ENCODE measurements around the gene STAT6.
A peak's percentile ranks its signal among the peaks of the same experiment; 100 is the strongest.
"Not testable (repeated sequence)": the region's sequence is repeated elsewhere in the genome, so short reads cannot be mapped to it uniquely, and the experiment has no call there.

STAT6 gene

DNA sequence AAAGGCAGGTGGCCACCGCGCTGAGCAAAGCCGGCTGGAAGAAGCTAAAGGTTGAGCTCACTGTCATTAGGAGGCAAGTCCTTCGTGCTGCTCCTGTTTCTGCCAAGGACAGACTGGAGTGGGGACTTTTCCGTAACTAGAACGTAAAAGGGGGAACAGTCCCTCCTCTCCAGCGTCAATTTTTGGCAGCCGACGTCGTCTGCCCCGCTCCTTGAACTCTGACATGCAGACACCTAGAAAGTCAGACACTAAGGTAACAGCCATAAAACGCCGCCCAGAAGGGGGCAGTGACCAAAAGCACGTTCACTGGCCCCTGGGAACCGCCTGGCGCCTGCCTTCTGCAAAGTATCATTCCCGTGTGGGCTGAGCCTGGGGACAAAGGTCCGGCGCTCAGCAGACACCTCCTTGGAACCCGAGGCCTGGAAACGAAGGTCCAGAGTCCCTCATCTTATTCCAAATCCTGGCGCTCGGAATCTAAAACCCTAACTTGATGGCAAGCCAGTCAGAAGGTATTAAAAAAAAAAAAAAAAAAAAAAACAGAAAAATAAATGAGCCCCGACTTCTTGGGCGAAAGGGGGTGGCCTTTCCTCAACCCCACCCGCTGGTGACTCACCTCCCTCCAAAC is 16.1 kb upstream of the STAT6 start:
- DNase-seq (ENCODE audit: low read depth) = peak; percentile 7

- DNase-seq (ENCODE audit: low read depth) = no peak
Measured at GRCh38 chr12:57126561-57126960, 15.4 kb upstream of the STAT6 start.

- no peak for DNase-seq (ENCODE audit: low read depth)
Measured at GRCh38 chr12:57126061-57126460, 14.9 kb upstream of the STAT6 start.

DNA sequence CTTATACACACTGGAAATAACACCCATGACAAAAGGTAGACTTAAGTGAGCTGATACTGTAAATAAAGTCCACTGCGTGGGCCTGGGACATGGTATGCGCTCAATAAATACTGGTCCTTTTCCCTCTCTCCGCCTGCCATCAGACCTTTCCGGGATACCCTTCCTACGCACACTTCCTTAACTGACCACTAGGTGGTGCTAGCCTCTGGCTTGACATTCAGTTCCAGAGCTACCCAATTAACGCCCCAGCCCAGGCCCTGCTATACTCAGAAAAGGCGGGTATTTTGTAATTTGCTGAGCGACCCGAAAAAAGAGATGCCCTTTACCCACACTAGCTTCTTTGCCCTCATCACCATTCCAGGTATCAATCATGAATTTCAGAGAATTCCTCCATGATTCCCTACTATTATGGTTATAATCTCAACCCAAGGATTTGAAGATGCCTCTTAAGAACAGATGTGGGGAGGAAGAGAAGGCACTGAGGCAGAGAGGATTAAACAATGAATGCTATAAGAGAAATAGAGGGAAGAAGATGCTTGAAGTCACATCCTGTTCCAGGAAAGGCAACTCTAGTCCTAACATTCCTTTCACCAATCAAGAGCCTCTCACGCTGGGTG is 13.2 kb upstream of the STAT6 start:
- DNase-seq (ENCODE audit: low read depth) = peak; percentile 52

DNA sequence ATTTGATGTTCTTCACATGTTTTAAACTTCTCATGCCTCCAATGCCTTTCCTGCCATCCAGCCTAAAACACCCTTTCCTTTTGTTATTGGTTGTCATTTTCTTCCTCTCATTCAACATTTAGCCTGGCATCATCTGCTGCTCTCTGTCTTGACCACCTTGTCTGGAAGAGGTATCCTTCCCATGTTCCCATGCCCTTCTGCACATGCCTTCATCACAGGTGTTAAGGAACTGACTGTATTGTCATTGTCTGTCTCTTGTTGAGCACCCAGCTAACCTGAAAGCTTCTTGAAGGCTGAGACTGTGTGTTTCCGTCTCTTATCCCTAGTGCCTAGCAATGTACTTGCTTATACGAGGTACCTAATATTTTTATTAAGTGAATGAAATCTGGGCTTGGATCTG is 12.7 kb upstream of the STAT6 start:
- DNase-seq (ENCODE audit: low read depth) = no peak

- not testable (repeated sequence) for DNase-seq (ENCODE audit: low read depth)
Measured at GRCh38 chr12:57120718-57121117, 9.6 kb upstream of the STAT6 start.

- DNase-seq (ENCODE audit: low read depth) = no peak
Measured at GRCh38 chr12:57119294-57120085, 8.3 kb upstream of the STAT6 start.

DNA sequence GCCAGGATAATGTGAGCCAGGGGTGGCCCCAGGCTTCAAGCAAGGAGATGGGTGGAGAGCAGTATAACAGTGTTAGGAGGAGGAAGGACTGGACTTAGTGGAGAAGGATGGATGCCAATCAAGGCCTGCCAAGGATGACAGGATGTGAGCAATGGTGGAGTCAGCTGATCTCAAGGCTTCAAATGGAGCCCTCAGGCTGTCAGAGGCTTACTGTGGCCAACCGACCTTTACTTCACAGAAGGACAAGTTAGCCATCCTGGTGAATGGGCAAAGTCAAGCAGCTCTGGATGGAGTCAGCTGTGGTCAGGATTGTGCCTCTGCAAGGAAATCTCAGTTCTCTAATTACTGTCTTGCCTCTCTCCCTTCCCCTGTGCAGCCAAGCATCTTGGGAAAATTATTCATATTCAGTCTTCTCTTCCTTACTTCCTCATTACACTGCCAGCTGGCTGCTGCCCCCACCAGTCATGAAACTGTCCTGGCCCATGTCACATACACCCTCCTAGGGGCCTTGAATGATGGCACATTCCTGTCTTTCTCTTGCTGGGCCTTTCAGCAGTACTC is 7.6 kb upstream of the STAT6 start:
- no peak for DNase-seq (ENCODE audit: low read depth)

- no peak for DNase-seq (ENCODE audit: low read depth)
Measured at GRCh38 chr12:57116580-57117281, 5.6 kb upstream of the STAT6 start.

- DNase-seq (ENCODE audit: low read depth) = no peak
Measured at GRCh38 chr12:57112492-57113294, 1.5 kb upstream of the STAT6 start.

DNA sequence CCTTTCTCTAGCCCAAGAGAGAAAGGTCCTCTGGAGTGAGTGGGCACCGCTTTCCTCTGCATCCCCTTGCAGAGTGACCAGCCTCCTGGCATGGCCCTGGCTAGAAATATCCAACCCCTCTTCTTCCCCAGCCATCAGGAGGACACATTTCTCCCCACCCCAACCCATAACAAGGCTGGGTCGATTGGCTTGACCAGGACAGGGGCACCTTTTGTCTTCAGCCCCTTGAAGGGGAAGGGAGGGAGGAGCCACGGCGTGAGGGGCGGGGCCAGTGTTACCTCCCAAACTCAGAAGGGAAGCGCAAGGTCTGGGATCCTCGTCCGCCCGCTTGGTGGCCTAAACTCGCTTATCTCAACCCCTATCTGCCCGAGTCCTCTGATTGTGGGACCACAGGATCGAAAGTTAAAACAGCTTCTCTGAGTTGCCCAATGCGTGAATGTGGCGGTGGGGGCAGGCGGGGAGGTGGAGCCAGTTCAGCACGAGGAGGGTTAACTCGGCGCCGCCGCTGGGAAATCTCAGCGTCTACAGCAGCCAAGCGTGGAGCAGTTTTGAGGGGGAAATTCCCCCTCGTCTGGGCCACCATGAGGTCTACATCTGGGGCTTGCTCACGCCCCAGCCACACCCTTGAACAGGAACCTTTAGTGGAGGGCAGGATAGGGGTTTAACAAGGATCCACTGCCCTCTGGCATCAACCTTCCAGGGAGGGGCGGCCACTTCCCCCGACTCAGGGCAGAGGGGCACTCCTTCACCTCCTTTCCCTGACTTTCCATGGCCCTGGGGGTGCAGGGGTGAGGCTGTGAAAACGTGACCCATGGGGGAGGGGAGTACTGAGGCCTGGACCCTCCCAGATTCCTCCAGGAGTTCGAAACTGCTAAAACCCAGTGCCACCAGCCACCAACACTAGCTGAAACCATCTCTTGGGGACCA is 795 bp downstream of the STAT6 start:
- peak; percentile 46 for DNase-seq (ENCODE audit: low read depth)

GRCh38 chr12:57109207-57110103 is 1.7 kb downstream of the STAT6 start:
- no peak for DNase-seq (ENCODE audit: low read depth)

DNA sequence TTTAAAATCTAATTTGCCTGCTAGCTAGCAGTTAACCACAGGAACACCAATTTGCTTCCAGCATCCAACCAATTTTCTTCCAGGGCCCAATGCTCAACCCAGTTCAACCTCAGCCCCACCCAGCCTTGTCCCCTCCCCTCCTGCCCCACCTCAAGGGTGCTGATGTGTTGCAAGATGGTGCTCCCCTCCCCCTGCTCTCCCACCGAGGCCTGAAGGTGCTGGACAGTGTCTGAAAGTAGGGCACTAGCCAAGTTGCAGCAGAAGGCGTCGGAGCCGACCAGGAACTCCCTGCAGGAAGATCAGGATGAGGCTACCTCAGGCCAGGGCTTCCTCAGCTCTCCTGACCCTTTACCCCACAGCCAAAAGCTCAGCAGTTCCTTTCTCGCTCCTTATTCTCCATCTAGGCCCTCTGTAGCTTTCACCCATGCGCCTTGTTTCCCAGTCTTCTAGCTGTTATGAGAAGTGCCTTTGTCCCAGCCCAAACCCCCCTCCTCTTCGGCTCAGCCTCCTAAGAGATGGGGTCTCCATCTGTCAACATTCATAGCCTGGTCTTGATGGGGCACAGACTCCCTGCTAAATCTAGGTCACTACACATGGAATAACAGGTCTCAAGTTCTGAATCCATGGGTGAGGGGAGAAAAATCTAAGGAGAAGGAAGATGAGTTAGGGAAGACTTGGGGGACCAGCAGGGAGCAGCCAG is 3.6 kb downstream of the STAT6 start:
- no peak for DNase-seq (ENCODE audit: low read depth)

- DNase-seq (ENCODE audit: low read depth) = no peak
Measured at GRCh38 chr12:57106021-57106708, 5.0 kb downstream of the STAT6 start.

DNA sequence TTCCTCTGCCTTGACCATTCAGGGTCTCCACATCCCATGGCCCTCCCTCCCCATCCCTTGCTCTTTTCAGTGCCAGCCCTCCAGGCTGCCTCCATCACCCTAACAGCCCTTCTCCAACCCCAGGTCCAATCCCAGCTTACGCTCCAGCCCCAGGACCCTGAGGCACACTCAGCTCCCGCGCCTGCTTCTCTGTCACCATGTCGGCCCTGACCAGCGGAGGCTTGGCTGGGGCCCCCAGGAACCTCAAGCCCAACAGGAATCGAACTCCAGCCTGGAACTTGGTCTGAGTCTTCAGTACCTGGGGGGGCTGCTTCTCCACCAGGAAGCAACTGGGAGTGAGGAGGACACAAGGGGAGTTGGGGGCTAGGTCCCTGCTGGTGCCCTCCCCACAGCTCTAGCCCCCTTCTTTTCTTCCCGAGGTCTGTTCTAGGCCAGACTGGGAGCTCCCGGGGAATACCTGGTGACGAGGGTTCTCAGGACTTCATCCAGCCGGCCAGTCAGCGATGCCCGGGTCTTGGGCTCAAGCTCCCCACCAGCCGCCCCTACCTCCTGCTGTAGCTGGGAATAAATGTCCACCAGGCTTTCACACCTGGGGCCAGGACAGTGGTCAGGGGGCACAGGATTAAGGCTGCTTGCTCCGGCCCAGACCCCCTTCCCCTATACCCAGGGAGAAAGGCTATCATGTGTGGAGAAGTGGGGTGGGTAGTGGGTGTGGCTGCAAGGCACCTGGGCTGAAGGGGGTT is 6.0 kb downstream of the STAT6 start:
- DNase-seq (ENCODE audit: low read depth) = no peak

GRCh38 chr12:57104292-57104910 is 6.8 kb downstream of the STAT6 start:
- no peak for DNase-seq (ENCODE audit: low read depth)

GRCh38 chr12:57103856-57104255 is 7.3 kb downstream of the STAT6 start:
- no peak for DNase-seq (ENCODE audit: low read depth)
